Hepatocyte (in vitro differentiated cells): ENCODE results near the gene SUPT3H. TPM values are rescaled to one million over a fixed set of nuclear protein-coding genes. Genes with fewer than 3 reads are reported as not detected.

ENCODE experiments used
- DNase-seq: peaks from one replicate; pipeline ENCODE4 v3.0.0-alpha.2; 2016; ENCODE audit warnings: low spot score
- H2AFZ ChIP-seq: fragments of 200-600 bp; sonication (generic); 2 replicates; pipeline ENCODE4 v1.6.0; 2016; ENCODE audit warnings: antibody characterized with exemption, mild to moderate bottlenecking
- H3K27ac ChIP-seq: fragments of 200-600 bp; sonication (generic); 2 replicates; pipeline ENCODE4 v1.5.1; 2016; ENCODE audit warnings: mild to moderate bottlenecking
- H3K27me3 ChIP-seq: fragments of 200-600 bp; sonication (generic); 2 replicates; pipeline ENCODE4 v1.6.1; 2016
- H3K36me3 ChIP-seq: fragments of 200-600 bp; sonication (generic); replicated peaks from 2 replicates; pipeline ENCODE4 v1.5.1; 2016; ENCODE audit warnings: low read depth; ENCODE audit not compliant: insufficient read depth
- H3K4me1 ChIP-seq: fragments of 200-600 bp; sonication (generic); 2 replicates; pipeline ENCODE4 v1.5.1; 2016; ENCODE audit warnings: mild to moderate bottlenecking, moderate library complexity; ENCODE audit not compliant: insufficient read depth
- H3K4me2 ChIP-seq: fragments of 200-600 bp; sonication (generic); 2 replicates; pipeline ENCODE4 v1.6.0; 2016
- H3K4me3 ChIP-seq: fragments of 200-600 bp; sonication (generic); 2 replicates; pipeline ENCODE4 v1.5.1; 2016; ENCODE audit warnings: mild to moderate bottlenecking
- H3K79me2 ChIP-seq: fragments of 200-600 bp; sonication (generic); 2 replicates; pipeline ENCODE4 v1.6.0; 2017; ENCODE audit warnings: mild to moderate bottlenecking
- H3K9me2 ChIP-seq: fragments of 200-600 bp; sonication (generic); replicated peaks from 2 replicates; pipeline ENCODE4 v1.6.0; 2017; ENCODE audit warnings: mild to moderate bottlenecking; ENCODE audit not compliant: insufficient read depth
- H3K9me3 ChIP-seq: fragments of 200-600 bp; sonication (generic); 2 replicates; pipeline ENCODE4 v1.5.1; 2016; ENCODE audit warnings: low read depth, mild to moderate bottlenecking
- H4K20me1 ChIP-seq: fragments of 200-600 bp; sonication (generic); 2 replicates; pipeline ENCODE4 v1.6.0; 2016; ENCODE audit warnings: mild to moderate bottlenecking; ENCODE audit not compliant: insufficient read depth, poor library complexity, severe bottlenecking
- EZH2 ChIP-seq: fragments of 200-600 bp; sonication (generic); IDR thresholded peaks from 2 replicates; pipeline ENCODE4 v1.6.1; 2016; ENCODE audit warnings: antibody characterized with exemption, mild to moderate bottlenecking, borderline replicate concordance
- EZH2phosphoT487 ChIP-seq: fragments of 200-600 bp; sonication (generic); IDR thresholded peaks from one replicate; pipeline ENCODE4 v1.6.1; 2018; ENCODE audit warnings: antibody characterized with exemption, mild to moderate bottlenecking, low read depth, moderate library complexity; ENCODE audit not compliant: unreplicated experiment, severe bottlenecking
- WGBS: methylation state at CpG from one replicate; pipeline ENCODE4 v1.1.6; 2016; ENCODE audit warnings: low lambda C conversion rate; ENCODE audit errors: missing lambda C conversion rate; 5-methylcytosine and 5-hydroxymethylcytosine counted together
- polyA plus RNA-seq: library from polyadenylated mRNA; unstranded; fragments of >200 nt; fragmentation: Nextera tagmentation; extraction: Ambion mirVana; gene quantifications from 2 replicates; pipeline ENCODE4 v1.2.1, GENCODE V29; 2016
- total RNA-seq: library from RNA; depleted of rRNA; stranded (reverse); fragments of >200 nt; gene quantifications from 2 replicates; pipeline ENCODE4 v1.2.3, GENCODE V29; 2014
- TF ChIP-seq, protein P1 (sequence below): fragments of 200-600 bp; sonication (generic); IDR thresholded peaks from 2 replicates; pipeline ENCODE4 v1.5.1; 2016; ENCODE audit warnings: antibody characterized with exemption, mild to moderate bottlenecking; ENCODE audit not compliant: poor library complexity

SUPT3H gene
- total and polyA plus RNA-seq, 2 experiments from 2014 or later = 6.8 to 7.7 TPM

GRCh38 chr6:45323656-45324224, 54.0 kb downstream of the SUPT3H start:
- 88% methylated on average over 3 of the region's 3 CpGs for WGBS
- H3K79me2 ChIP-seq = no peaks in the 10 kb centered on the region
- no peak overlapping the region for H2AFZ ChIP-seq
- H3K27me3 ChIP-seq = no peaks in the 10 kb centered on the region
- H3K4me1 ChIP-seq = peaks cover 5% of the 10 kb centered on the region
- no peak overlapping the region for H3K4me3 ChIP-seq
- no peaks in the 10 kb centered on the region for H3K9me2 ChIP-seq
- DNase-seq = no peak
- TF ChIP-seq EZH2phosphoT487 (no peak), EZH2 (no peak)
- TF ChIP-seq, protein P1, sequence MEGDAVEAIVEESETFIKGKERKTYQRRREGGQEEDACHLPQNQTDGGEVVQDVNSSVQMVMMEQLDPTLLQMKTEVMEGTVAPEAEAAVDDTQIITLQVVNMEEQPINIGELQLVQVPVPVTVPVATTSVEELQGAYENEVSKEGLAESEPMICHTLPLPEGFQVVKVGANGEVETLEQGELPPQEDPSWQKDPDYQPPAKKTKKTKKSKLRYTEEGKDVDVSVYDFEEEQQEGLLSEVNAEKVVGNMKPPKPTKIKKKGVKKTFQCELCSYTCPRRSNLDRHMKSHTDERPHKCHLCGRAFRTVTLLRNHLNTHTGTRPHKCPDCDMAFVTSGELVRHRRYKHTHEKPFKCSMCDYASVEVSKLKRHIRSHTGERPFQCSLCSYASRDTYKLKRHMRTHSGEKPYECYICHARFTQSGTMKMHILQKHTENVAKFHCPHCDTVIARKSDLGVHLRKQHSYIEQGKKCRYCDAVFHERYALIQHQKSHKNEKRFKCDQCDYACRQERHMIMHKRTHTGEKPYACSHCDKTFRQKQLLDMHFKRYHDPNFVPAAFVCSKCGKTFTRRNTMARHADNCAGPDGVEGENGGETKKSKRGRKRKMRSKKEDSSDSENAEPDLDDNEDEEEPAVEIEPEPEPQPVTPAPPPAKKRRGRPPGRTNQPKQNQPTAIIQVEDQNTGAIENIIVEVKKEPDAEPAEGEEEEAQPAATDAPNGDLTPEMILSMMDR = no peak
- no peaks in the 10 kb centered on the region for H4K20me1 ChIP-seq
- H3K36me3 ChIP-seq = no peaks in the 10 kb centered on the region
- no peaks in the 10 kb centered on the region for H3K9me3 ChIP-seq
- H3K4me2 ChIP-seq = no peak overlapping the region
- H3K27ac ChIP-seq = no peak overlapping the region

- Histone ChIP-seq H3K27me3 (no peaks in the 10 kb centered on the region), H2AFZ (no peak overlapping the region), H3K4me2 (no peak overlapping the region), H3K4me1 (no peaks in the 10 kb centered on the region), H3K36me3 (no peaks in the 10 kb centered on the region), H3K27ac (no peak overlapping the region), H4K20me1 (no peaks in the 10 kb centered on the region), H3K4me3 (no peak overlapping the region), H3K9me3 (no peaks in the 10 kb centered on the region), H3K79me2 (no peaks in the 10 kb centered on the region), H3K9me2 (no peaks in the 10 kb centered on the region)
- no peak for DNase-seq
- WGBS = 92% methylated on average over 4 of the region's 4 CpGs
- TF ChIP-seq, protein P1 = no peak
- TF ChIP-seq EZH2phosphoT487 = no peak
These were observed 57.4 kb downstream of the SUPT3H start for GRCh38 chr6:45320349-45320748.

DNA sequence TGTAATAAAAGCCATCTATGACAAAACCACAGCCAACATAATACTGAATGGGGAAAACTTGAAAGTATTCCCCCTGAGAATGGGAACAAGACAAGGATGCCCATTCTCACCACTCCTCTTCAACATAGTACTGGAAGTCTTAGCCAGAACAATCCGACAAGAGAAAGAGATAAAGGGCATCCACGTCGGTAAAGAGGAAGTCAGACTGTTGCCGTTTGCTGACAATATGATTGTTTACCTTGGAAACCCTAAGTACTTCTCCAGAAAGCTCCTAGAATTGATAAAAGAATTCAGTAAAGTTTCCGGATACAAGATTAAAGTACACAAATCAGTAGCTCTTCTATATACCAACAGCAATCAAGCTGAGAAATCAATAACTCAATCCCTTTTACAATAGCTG, 63.6 kb downstream of the SUPT3H start:
- 78% methylated on average over 5 of the region's 5 CpGs for WGBS

More for the DNA sequence above, 63.6 kb downstream of the SUPT3H start:
- no peak overlapping the region for H3K27ac ChIP-seq
- no peaks in the 10 kb centered on the region for H3K27me3 ChIP-seq
- no peaks in the 10 kb centered on the region for H3K79me2 ChIP-seq
- no peaks in the 10 kb centered on the region for H3K9me2 ChIP-seq
- H3K9me3 ChIP-seq = no peaks in the 10 kb centered on the region
- H3K4me2 ChIP-seq = no peak overlapping the region
- no peaks in the 10 kb centered on the region for H3K4me1 ChIP-seq
- no peak for DNase-seq
- no peaks in the 10 kb centered on the region for H3K36me3 ChIP-seq
- H4K20me1 ChIP-seq = no peaks in the 10 kb centered on the region
- TF ChIP-seq, protein P1 = no peak
- H2AFZ ChIP-seq = no peak overlapping the region
- H3K4me3 ChIP-seq = no peak overlapping the region
